Caco-2 (cell line): ENCODE data around the gene CORO2B. TPM values are rescaled to one million over a fixed set of nuclear protein-coding genes. Genes with fewer than 3 reads are reported as not detected.

Experiments
- BruUV-seq: library from RNA; stranded (reverse); fragments of 400-500 nt; replicated peaks from 2 replicates; lab custom pipeline; 2021; lab: Mats Ljungman, UMichigan
- CTCF ChIA-PET: fragments of 300-600 bp; sonication (Branson Sonifier 250); formaldehyde crosslinking; loops from one replicate; lab custom pipeline; 2022; ENCODE audit warnings: antibody characterized with exemption; lab: Charles Lee
- POLR2A ChIA-PET: fragments of 300-600 bp; sonication (Branson Sonifier 250); formaldehyde crosslinking; loops from one replicate; lab custom pipeline; 2022; ENCODE audit warnings: antibody characterized with exemption; lab: Charles Lee
- DNase-seq, 2 experiments: peaks; one replicate each; pipeline versions ENCODE4 v3.0.0 to v3.0.0-alpha.2; 2020 to 2022
- H3K27me3 ChIP-seq: replicated peaks from 2 replicates; pipeline ENCODE4 v1.6.0; 2011; ENCODE audit warnings: low read length; ENCODE audit not compliant: control insufficient read depth, insufficient read depth
- H3K36me3 ChIP-seq: 2 replicates; pipeline ENCODE4 v1.5.1; 2011; ENCODE audit warnings: low read length; ENCODE audit not compliant: control insufficient read depth, insufficient read depth
- H3K4me1 ChIP-seq: fragments of 250-450 bp; sonication (Bioruptor Pico); 2 replicates; pipeline ENCODE4 v1.5.1; 2020; ENCODE audit warnings: mild to moderate bottlenecking
- H3K4me3 ChIP-seq: 2 replicates; pipeline ENCODE4 v1.5.1; 2011; ENCODE audit warnings: low read depth, mild to moderate bottlenecking, control low read depth, low read length
- H3K9me3 ChIP-seq: fragments of 250-450 bp; sonication (Bioruptor Pico); 2 replicates; pipeline ENCODE4 v1.5.1; 2020; ENCODE audit warnings: mild to moderate bottlenecking, moderate library complexity
- H3K27ac Mint-ChIP-seq: one replicate; pipeline ENCODE4 v1.8.0; 2022; ENCODE audit warnings: mixed read lengths; ENCODE audit not compliant: unreplicated experiment
- H3K27me3 Mint-ChIP-seq: one replicate; pipeline ENCODE4 v1.8.0; 2022; ENCODE audit warnings: mixed read lengths; ENCODE audit not compliant: insufficient read depth, unreplicated experiment
- H3K36me3 Mint-ChIP-seq: one replicate; pipeline ENCODE4 v1.8.0; 2022; ENCODE audit warnings: mild to moderate bottlenecking, mixed read lengths; ENCODE audit not compliant: insufficient read depth, unreplicated experiment
- H3K4me1 Mint-ChIP-seq: one replicate; pipeline ENCODE4 v1.8.0; 2022; ENCODE audit warnings: low read depth, mixed read lengths; ENCODE audit not compliant: unreplicated experiment
- H3K4me3 Mint-ChIP-seq: one replicate; pipeline ENCODE4 v1.8.0; 2022; ENCODE audit warnings: mild to moderate bottlenecking, moderate library complexity, mixed read lengths; ENCODE audit not compliant: unreplicated experiment
- H3K9me3 Mint-ChIP-seq: one replicate; pipeline ENCODE4 v1.8.0; 2022; ENCODE audit warnings: mixed read lengths; ENCODE audit not compliant: unreplicated experiment
- CTCF ChIP-seq, 2 experiments: fragments of 200-600 bp in 1 of 2; IDR thresholded peaks; 1 replicate in 1 of 2; 2 replicates in 1 of 2; pipeline versions ENCODE4 v1.5.1 to v1.8.0; 2011 to 2022; ENCODE audit warnings: antibody characterized with exemption in 1 of 2, control low read depth in 1 of 2, inconsistent platforms in 1 of 2, low read depth in 1 of 2, low read length in 1 of 2, mild to moderate bottlenecking in 1 of 2, moderate library complexity in 1 of 2; ENCODE audit not compliant: insufficient read depth in 1 of 2, severe bottlenecking in 1 of 2, unreplicated experiment in 1 of 2
- intact Hi-C: fragments of 100-400 bp; cut with micrococcal nuclease; formaldehyde crosslinking; loops from one replicate; pipeline ENCODE4 v1.10.0; 2022; ENCODE audit not compliant: unreplicated experiment
- total RNA-seq: library from RNA; stranded (reverse); gene quantifications from 2 replicates; pipeline ENCODE4 v1.2.3, GENCODE V29; 2022

Gene CORO2B
- total RNA-seq, 1 experiment from 2014 or later, result 0.25 TPM

- no peaks in the 10 kb centered on the region for H3K4me1 Mint-ChIP-seq
- Histone ChIP-seq H3K4me1 (no peaks in the 10 kb centered on the region), H3K27me3 (no peaks in the 10 kb centered on the region), H3K9me3 (no peaks in the 10 kb centered on the region), H3K4me3 (no peak overlapping the region), H3K36me3 (no peaks in the 10 kb centered on the region)
- intact Hi-C loops, result no loop called here
- no peak for TF ChIP-seq CTCF (IDR thresholded peaks at IDR 0.05; ENCODE audit: insufficient read depth in 1 of 2, low read depth in 1 of 2, low read length in 1 of 2, severe bottlenecking in 1 of 2, unreplicated experiment in 1 of 2)
- no TSS peak for BruUV-seq
- peaks cover 22% of the 10 kb centered on the region for H3K36me3 Mint-ChIP-seq
- H3K27me3 Mint-ChIP-seq, result no peaks in the 10 kb centered on the region
- ChIA-PET CTCF (no interaction called here), POLR2A (no interaction called here)
- no peaks in the 10 kb centered on the region for H3K9me3 Mint-ChIP-seq
- no peak overlapping the region for H3K27ac Mint-ChIP-seq
- DNase-seq, result no peak
- no peak overlapping the region for H3K4me3 Mint-ChIP-seq
Observed at GRCh38 chr15:68774521-68775235, 195.9 kb downstream of the CORO2B start.

GRCh38 chr15:68775236-68775577 is 196.4 kb downstream of the CORO2B start:
- Mint-ChIP-seq H3K4me3 (no peak overlapping the region), H3K9me3 (no peaks in the 10 kb centered on the region), H3K27ac (no peak overlapping the region), H3K4me1 (no peaks in the 10 kb centered on the region), H3K27me3 (no peaks in the 10 kb centered on the region), H3K36me3 (peaks cover 25% of the 10 kb centered on the region)
- intact Hi-C loops, result no loop called here
- BruUV-seq, result no TSS peak
- no peaks in the 10 kb centered on the region for H3K27me3 ChIP-seq
- H3K9me3 ChIP-seq, result no peaks in the 10 kb centered on the region
- DNase-seq, result no peak
- no peak for TF ChIP-seq CTCF (IDR thresholded peaks at IDR 0.05; ENCODE audit: insufficient read depth in 1 of 2, low read depth in 1 of 2, low read length in 1 of 2, severe bottlenecking in 1 of 2, unreplicated experiment in 1 of 2)
- H3K4me1 ChIP-seq, result no peaks in the 10 kb centered on the region
- no peaks in the 10 kb centered on the region for H3K36me3 ChIP-seq
- CTCF ChIA-PET, result no interaction called here
- POLR2A ChIA-PET, result no interaction called here
- no peak overlapping the region for H3K4me3 ChIP-seq

- Mint-ChIP-seq H3K27me3 (no peaks in the 10 kb centered on the region), H3K9me3 (no peaks in the 10 kb centered on the region), H3K36me3 (peaks cover 32% of the 10 kb centered on the region), H3K4me3 (no peak overlapping the region), H3K27ac (no peak overlapping the region), H3K4me1 (no peaks in the 10 kb centered on the region)
- no peaks in the 10 kb centered on the region for H3K9me3 ChIP-seq
- no peak overlapping the region for H3K4me3 ChIP-seq
- no peak for DNase-seq
- intact Hi-C loops, result no loop called here
- no peaks in the 10 kb centered on the region for H3K27me3 ChIP-seq
- TF ChIP-seq CTCF (IDR thresholded peaks at IDR 0.05; ENCODE audit: insufficient read depth in 1 of 2, low read depth in 1 of 2, low read length in 1 of 2, severe bottlenecking in 1 of 2, unreplicated experiment in 1 of 2), result no peak
- ChIA-PET CTCF (no interaction called here), POLR2A (no interaction called here)
- no peaks in the 10 kb centered on the region for H3K36me3 ChIP-seq
- BruUV-seq, result no TSS peak
- H3K4me1 ChIP-seq, result no peaks in the 10 kb centered on the region
Observed at GRCh38 chr15:68775671-68776476, 197.1 kb downstream of the CORO2B start.
